Smooth muscle cell (in vitro differentiated cells): ENCODE results near the gene LRRC8A. TPM values are rescaled to one million over a fixed set of nuclear protein-coding genes. Genes with fewer than 3 reads are reported as not detected.

Experiments
- DNase-seq: peaks from one replicate; lab custom pipeline; 2025; ENCODE audit not compliant: unreplicated experiment; lab: John Stamatoyannopoulos, UW
- H2AFZ ChIP-seq: fragments of 200-600 bp; sonication (generic); 2 replicates; pipeline ENCODE4 v1.6.0; 2016; ENCODE audit warnings: antibody characterized with exemption, low read depth, mild to moderate bottlenecking
- H3F3A ChIP-seq: fragments of 200-600 bp; sonication (generic); 2 replicates; pipeline ENCODE4 v1.6.0; 2017; ENCODE audit warnings: antibody characterized with exemption, low read depth
- H3K27ac ChIP-seq: fragments of 200-600 bp; sonication (generic); 2 replicates; pipeline ENCODE4 v1.5.1; 2016; ENCODE audit warnings: low read depth, mild to moderate bottlenecking
- H3K27me3 ChIP-seq: fragments of 200-600 bp; sonication (generic); 2 replicates; pipeline ENCODE4 v1.6.1; 2016; ENCODE audit warnings: low read depth, mild to moderate bottlenecking
- H3K36me3 ChIP-seq: fragments of 200-600 bp; sonication (generic); 2 replicates; pipeline ENCODE4 v1.5.1; 2016; ENCODE audit warnings: low read depth
- H3K4me1 ChIP-seq: fragments of 200-600 bp; sonication (generic); 2 replicates; pipeline ENCODE4 v1.5.1; 2016; ENCODE audit warnings: low read depth
- H3K4me2 ChIP-seq: fragments of 200-600 bp; sonication (generic); 2 replicates; pipeline ENCODE4 v1.6.0; 2016; ENCODE audit warnings: mild to moderate bottlenecking
- H3K4me3 ChIP-seq: fragments of 200-600 bp; sonication (generic); 2 replicates; pipeline ENCODE4 v1.5.1; 2016; ENCODE audit warnings: mild to moderate bottlenecking
- H3K79me2 ChIP-seq: fragments of 200-600 bp; sonication (generic); 2 replicates; pipeline ENCODE4 v1.6.0; 2016; ENCODE audit warnings: low read depth, mild to moderate bottlenecking
- H3K9ac ChIP-seq: fragments of 200-600 bp; sonication (generic); 2 replicates; pipeline ENCODE4 v1.6.0; 2016; ENCODE audit warnings: low read depth
- H3K9me3 ChIP-seq: fragments of 200-600 bp; sonication (generic); replicated peaks from 2 replicates; pipeline ENCODE4 v1.5.1; 2016; ENCODE audit warnings: low read depth
- H4K20me1 ChIP-seq: fragments of 200-600 bp; sonication (generic); 2 replicates; pipeline ENCODE4 v1.6.0; 2016; ENCODE audit warnings: low read depth
- CTCF ChIP-seq: fragments of 200-600 bp; sonication (generic); IDR thresholded peaks from 2 replicates; pipeline ENCODE4 v1.5.1; 2017; ENCODE audit warnings: borderline replicate concordance, mild to moderate bottlenecking, antibody characterized with exemption; ENCODE audit not compliant: insufficient read depth, poor library complexity, severe bottlenecking
- WGBS: methylation state at CpG from one replicate; pipeline ENCODE4 v1.1.7; 2016; ENCODE audit warnings: low lambda C conversion rate; 5-methylcytosine and 5-hydroxymethylcytosine counted together
- polyA plus RNA-seq: library from polyadenylated mRNA; unstranded; fragments of >200 nt; fragmentation: Nextera tagmentation; extraction: Ambion mirVana; gene quantifications from 2 replicates; pipeline ENCODE4 v1.2.1, GENCODE V29; 2016
- total RNA-seq: library from RNA; depleted of rRNA; stranded (reverse); fragments of >200 nt; gene quantifications from 2 replicates; pipeline ENCODE4 v1.2.3, GENCODE V29; 2014

LRRC8A gene
- total and polyA plus RNA-seq, 2 experiments from 2014 or later: 50.1 to 58.3 TPM

GRCh38 chr9:128923493-128923883 is 41.6 kb downstream of the LRRC8A start:
- no peak for TF ChIP-seq CTCF
- no peaks in the 10 kb centered on the region for H3K27me3 ChIP-seq

GRCh38 chr9:128927731-128928411 is 45.9 kb downstream of the LRRC8A start:
- peak; percentile 75 for TF ChIP-seq CTCF
- Histone ChIP-seq H3K79me2 (peaks cover 5% of the 10 kb centered on the region), H3K9me3 (no peaks in the 10 kb centered on the region), H3K36me3 (no peaks in the 10 kb centered on the region), H3K27me3 (no peaks in the 10 kb centered on the region), H3K4me2 (no peak overlapping the region), H4K20me1 (no peaks in the 10 kb centered on the region), H3K27ac (no peak overlapping the region), H3K4me3 (no peak overlapping the region), H3K4me1 (no peaks in the 10 kb centered on the region), H3F3A (no peaks in the 10 kb centered on the region), H2AFZ (no peak overlapping the region), H3K9ac (no peak overlapping the region)
- WGBS: 42% methylated on average over 10 of the region's 10 CpGs
- no peak for DNase-seq

More at GRCh38 chr9:128923493-128923883, 41.6 kb downstream of the LRRC8A start:
- WGBS: 83% methylated on average over 6 of the region's 6 CpGs
- H3K4me1 ChIP-seq: peaks cover 10% of the 10 kb centered on the region
- H3K9me3 ChIP-seq: no peaks in the 10 kb centered on the region
- H2AFZ ChIP-seq: no peak overlapping the region
- no peak overlapping the region for H3K4me2 ChIP-seq
- H4K20me1 ChIP-seq: no peaks in the 10 kb centered on the region
- no peaks in the 10 kb centered on the region for H3K36me3 ChIP-seq
- no peak overlapping the region for H3K9ac ChIP-seq
- no peak overlapping the region for H3K4me3 ChIP-seq
- peaks cover 5% of the 10 kb centered on the region for H3K79me2 ChIP-seq
- H3F3A ChIP-seq: peaks cover 4% of the 10 kb centered on the region
- no peak overlapping the region for H3K27ac ChIP-seq
- DNase-seq: no peak

- Histone ChIP-seq H3K9me3 (no peaks in the 10 kb centered on the region), H3K9ac (no peak overlapping the region), H3K36me3 (no peaks in the 10 kb centered on the region), H3K27me3 (no peaks in the 10 kb centered on the region), H3K4me1 (no peaks in the 10 kb centered on the region), H3K27ac (no peak overlapping the region), H3K79me2 (peaks cover 5% of the 10 kb centered on the region), H3K4me3 (no peak overlapping the region), H4K20me1 (no peaks in the 10 kb centered on the region), H3F3A (no peaks in the 10 kb centered on the region), H2AFZ (no peak overlapping the region), H3K4me2 (no peak overlapping the region)
- DNase-seq: no peak
- TF ChIP-seq CTCF: no peak
- 100% methylated on average over 2 of the region's 2 CpGs for WGBS
Measured at GRCh38 chr9:128928624-128929023, 46.7 kb downstream of the LRRC8A start.

- Histone ChIP-seq H3K27ac (no peak overlapping the region), H3K4me1 (no peaks in the 10 kb centered on the region), H3K4me2 (no peak overlapping the region), H3K9ac (no peak overlapping the region), H3K4me3 (no peak overlapping the region), H3K9me3 (no peaks in the 10 kb centered on the region), H3F3A (no peaks in the 10 kb centered on the region), H3K79me2 (no peaks in the 10 kb centered on the region), H4K20me1 (no peaks in the 10 kb centered on the region), H3K36me3 (no peaks in the 10 kb centered on the region), H2AFZ (no peak overlapping the region), H3K27me3 (no peaks in the 10 kb centered on the region)
- no peak for DNase-seq
- no peak for TF ChIP-seq CTCF
- WGBS: 90% methylated on average over 4 of the region's 4 CpGs
Measured at GRCh38 chr9:128929560-128929959, 47.6 kb downstream of the LRRC8A start.
